ENCODE results near the gene SYCP2L.

SYCP2L gene

DNA sequence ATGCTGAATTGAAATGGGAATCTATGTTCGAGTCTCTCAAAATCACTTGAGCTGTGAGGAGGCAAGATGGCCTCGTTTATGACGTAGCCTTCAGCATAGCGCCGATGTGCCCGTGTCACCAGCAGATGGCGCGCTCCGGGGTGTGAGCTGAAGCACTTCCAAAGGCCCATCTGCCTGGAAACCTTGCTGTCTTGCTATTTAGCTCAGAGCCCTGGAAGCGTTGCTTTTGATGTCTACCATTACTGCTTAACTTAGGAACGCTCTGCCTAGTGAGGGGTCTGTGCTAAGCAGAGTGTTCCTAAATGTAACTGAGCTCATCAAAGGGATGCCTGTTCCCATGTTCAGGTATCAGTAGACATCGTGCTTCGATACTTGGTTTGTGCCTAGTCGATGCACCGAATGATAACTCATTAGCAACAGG is 67.7 kb downstream of the SYCP2L start:
- H3K36me3 ChIP-seq (ENCODE audit: control insufficient read depth in 2 of 2, insufficient read depth in 2 of 2, low read length in 2 of 2): no peaks in the 10 kb centered on the region
- H3K27me3 ChIP-seq (ENCODE audit: control insufficient read depth in 1 of 2, insufficient read depth in 2 of 2, low read length in 2 of 2): no peaks in the 10 kb centered on the region
- no peak overlapping the region for H3K27ac ChIP-seq (ENCODE audit: low read length)
- H3K4me1 ChIP-seq (ENCODE audit: control insufficient read depth, insufficient read depth, low read length): peaks cover 2% of the 10 kb centered on the region
- H3K9me3 ChIP-seq (ENCODE audit: control insufficient read depth in 2 of 2, low read length in 2 of 2): no peaks in the 10 kb centered on the region
- H3K9ac ChIP-seq (ENCODE audit: low read length in 2 of 2): no peak overlapping the region
- no peak overlapping the region for H3K4me3 ChIP-seq (ENCODE audit: low read length in 2 of 2)

DNA sequence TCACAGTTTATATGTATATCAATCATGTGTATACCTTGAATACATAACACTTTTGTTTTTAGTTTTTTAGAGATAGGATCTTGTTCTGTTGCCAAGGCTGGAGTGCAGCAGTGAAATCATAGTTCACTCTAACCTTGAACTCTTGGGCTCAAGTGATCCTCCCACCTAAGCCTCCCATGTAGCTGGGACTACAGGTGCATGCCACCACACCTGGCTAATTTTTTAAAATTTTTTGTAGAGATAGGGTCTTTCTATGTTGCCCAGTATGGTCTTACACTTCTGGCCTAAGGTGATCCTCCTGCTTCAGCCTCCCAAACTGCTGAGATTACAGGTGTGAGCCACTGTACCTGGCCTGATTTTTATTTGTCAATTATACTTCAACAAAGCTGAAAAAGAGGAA is 69.9 kb downstream of the SYCP2L start:
- no peak overlapping the region for H3K27ac ChIP-seq (ENCODE audit: low read length)
- no peak overlapping the region for H3K4me3 ChIP-seq (ENCODE audit: low read length in 2 of 2)
- no peak overlapping the region for H3K9ac ChIP-seq (ENCODE audit: low read length in 2 of 2)
- peaks cover 2% of the 10 kb centered on the region for H3K4me1 ChIP-seq (ENCODE audit: control insufficient read depth, insufficient read depth, low read length)
- H3K27me3 ChIP-seq (ENCODE audit: control insufficient read depth in 1 of 2, insufficient read depth in 2 of 2, low read length in 2 of 2): no peaks in the 10 kb centered on the region
- no peaks in the 10 kb centered on the region for H3K9me3 ChIP-seq (ENCODE audit: control insufficient read depth in 2 of 2, low read length in 2 of 2)
- H3K36me3 ChIP-seq (ENCODE audit: control insufficient read depth in 2 of 2, insufficient read depth in 2 of 2, low read length in 2 of 2): no peaks in the 10 kb centered on the region

DNA sequence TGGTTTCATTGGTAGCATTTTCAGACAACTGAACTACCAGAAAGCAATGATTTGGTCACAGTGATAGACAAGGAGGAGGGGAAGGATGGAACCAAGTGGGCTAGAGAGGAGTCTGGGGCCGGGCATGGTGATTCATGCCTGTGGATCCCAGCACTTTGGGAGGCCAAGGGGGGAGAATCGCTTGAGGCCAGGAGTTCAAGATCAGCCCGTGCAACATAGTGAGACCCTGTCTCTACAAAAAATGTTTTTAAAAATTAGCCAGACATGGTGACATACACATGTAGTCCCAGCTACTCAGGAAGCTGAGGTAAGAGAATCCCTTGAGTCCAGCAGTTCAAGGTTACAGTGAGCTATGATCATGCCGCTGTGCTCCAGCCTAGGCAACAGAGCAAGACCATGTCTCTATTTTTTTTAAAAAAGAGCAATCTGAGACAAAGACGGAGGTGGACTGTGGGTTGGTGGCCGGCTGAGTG is 70.6 kb downstream of the SYCP2L start:
- H3K4me1 ChIP-seq (ENCODE audit: control insufficient read depth, insufficient read depth, low read length): no peaks in the 10 kb centered on the region

DNA sequence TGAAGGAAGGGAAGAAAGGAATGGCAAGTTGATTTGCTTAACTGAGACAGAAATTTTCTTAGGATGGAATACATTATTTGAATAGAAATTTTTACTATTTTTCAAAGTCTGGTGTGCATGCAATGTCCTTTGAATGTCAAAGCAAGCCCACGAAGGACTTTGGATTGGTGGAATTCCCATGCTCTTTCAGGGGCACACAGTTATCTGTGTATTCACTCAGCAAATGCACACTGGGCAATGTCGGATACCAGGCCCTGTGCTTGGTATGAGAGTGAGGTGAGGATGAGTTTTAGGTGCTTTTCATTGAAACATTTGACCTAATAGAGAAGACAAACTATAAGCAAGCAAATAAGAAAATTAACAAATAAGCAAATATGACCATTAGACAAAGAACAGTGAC is 73.3 kb downstream of the SYCP2L start:
- H3K4me1 ChIP-seq (ENCODE audit: control insufficient read depth, insufficient read depth, low read length): no peaks in the 10 kb centered on the region
- H3K4me3 ChIP-seq (ENCODE audit: low read length in 2 of 2): no peak overlapping the region
- H3K9ac ChIP-seq (ENCODE audit: low read length in 2 of 2): no peak overlapping the region
- H3K9me3 ChIP-seq (ENCODE audit: control insufficient read depth in 2 of 2, low read length in 2 of 2): no peaks in the 10 kb centered on the region
- no peak overlapping the region for H3K27ac ChIP-seq (ENCODE audit: low read length)
- no peaks in the 10 kb centered on the region for H3K36me3 ChIP-seq (ENCODE audit: control insufficient read depth in 2 of 2, insufficient read depth in 2 of 2, low read length in 2 of 2)
- H3K27me3 ChIP-seq (ENCODE audit: control insufficient read depth in 1 of 2, insufficient read depth in 2 of 2, low read length in 2 of 2): no peaks in the 10 kb centered on the region

More for the DNA sequence above, 70.6 kb downstream of the SYCP2L start:
- Histone ChIP-seq H3K4me3 (ENCODE audit: low read length in 2 of 2) (no peak overlapping the region), H3K27ac (ENCODE audit: low read length) (no peak overlapping the region), H3K9ac (ENCODE audit: low read length in 2 of 2) (no peak overlapping the region), H3K27me3 (ENCODE audit: control insufficient read depth in 1 of 2, insufficient read depth in 2 of 2, low read length in 2 of 2) (no peaks in the 10 kb centered on the region), H3K9me3 (ENCODE audit: control insufficient read depth in 2 of 2, low read length in 2 of 2) (no peaks in the 10 kb centered on the region), H3K36me3 (ENCODE audit: control insufficient read depth in 2 of 2, insufficient read depth in 2 of 2, low read length in 2 of 2) (no peaks in the 10 kb centered on the region)

DNA sequence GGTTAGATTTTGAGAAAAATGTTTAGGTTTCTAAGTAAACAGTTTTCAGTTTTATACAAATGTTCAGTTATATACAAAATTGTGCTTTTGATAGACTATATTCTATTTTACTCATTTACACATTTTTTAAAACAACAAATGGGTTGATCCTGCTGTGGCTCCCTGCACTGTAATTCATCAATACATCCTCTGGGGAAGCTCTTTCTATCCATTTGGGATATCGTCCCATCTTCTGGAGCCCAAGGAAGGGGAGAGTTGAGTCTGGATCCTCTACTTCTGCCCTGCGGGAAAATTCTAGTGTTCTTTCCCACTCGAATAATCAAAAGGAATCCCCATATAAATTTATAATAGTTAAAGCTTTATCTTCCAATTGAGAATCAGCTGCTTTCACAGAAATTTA is 75.0 kb downstream of the SYCP2L start:
- Histone ChIP-seq H3K36me3 (ENCODE audit: control insufficient read depth in 2 of 2, insufficient read depth in 2 of 2, low read length in 2 of 2) (no peaks in the 10 kb centered on the region), H3K9ac (ENCODE audit: low read length in 2 of 2) (no peak overlapping the region), H3K4me1 (ENCODE audit: control insufficient read depth, insufficient read depth, low read length) (no peaks in the 10 kb centered on the region), H3K27me3 (ENCODE audit: control insufficient read depth in 1 of 2, insufficient read depth in 2 of 2, low read length in 2 of 2) (no peaks in the 10 kb centered on the region), H3K4me3 (ENCODE audit: low read length in 2 of 2) (no peak overlapping the region), H3K27ac (ENCODE audit: low read length) (no peak overlapping the region), H3K9me3 (ENCODE audit: control insufficient read depth in 2 of 2, low read length in 2 of 2) (no peaks in the 10 kb centered on the region)

DNA sequence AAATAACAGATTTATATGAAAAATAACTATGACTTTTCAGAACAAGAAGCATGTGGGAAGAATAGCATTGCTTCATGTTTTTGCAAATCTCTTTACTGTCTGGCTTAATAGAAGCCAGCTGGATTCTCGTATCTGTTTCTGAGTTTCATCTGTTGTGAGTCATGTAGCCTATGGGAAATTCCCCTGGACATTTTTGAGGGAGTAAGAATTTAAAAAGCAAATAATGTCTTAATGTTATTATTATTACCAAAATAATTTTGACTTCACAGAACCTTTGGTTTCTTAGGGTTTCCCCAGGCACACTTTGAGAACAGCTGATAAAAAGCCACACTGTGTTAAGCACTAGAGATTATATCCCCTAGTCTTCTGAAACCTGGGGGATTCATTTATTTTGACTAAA is 75.8 kb downstream of the SYCP2L start:
- Histone ChIP-seq H3K9ac (ENCODE audit: low read length in 2 of 2) (no peak overlapping the region), H3K27me3 (ENCODE audit: control insufficient read depth in 1 of 2, insufficient read depth in 2 of 2, low read length in 2 of 2) (no peaks in the 10 kb centered on the region), H3K4me1 (ENCODE audit: control insufficient read depth, insufficient read depth, low read length) (no peaks in the 10 kb centered on the region), H3K4me3 (ENCODE audit: low read length in 2 of 2) (no peak overlapping the region), H3K27ac (ENCODE audit: low read length) (no peak overlapping the region), H3K9me3 (ENCODE audit: control insufficient read depth in 2 of 2, low read length in 2 of 2) (no peaks in the 10 kb centered on the region), H3K36me3 (ENCODE audit: control insufficient read depth in 2 of 2, insufficient read depth in 2 of 2, low read length in 2 of 2) (no peaks in the 10 kb centered on the region)

DNA sequence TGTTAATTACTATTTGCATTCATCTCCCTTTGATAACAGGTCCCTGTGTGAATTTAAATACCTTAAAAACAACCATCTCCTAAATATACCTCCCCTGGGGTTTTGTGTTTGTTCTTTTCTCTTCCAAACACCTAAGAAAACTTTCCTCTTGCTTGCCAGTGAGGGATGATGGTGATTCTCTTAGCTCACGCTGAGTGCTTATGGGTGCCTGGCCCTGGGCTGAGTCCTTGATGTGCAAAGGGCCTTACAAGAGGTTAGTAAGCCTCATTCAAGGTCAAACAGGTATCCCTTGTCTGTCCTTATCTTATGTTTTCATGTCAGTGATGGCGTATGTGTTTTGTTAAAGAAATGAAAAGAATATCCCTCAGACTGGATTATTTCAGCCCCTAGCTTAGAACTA is 76.3 kb downstream of the SYCP2L start:
- Histone ChIP-seq H3K27me3 (ENCODE audit: control insufficient read depth in 1 of 2, insufficient read depth in 2 of 2, low read length in 2 of 2) (no peaks in the 10 kb centered on the region), H3K4me1 (ENCODE audit: control insufficient read depth, insufficient read depth, low read length) (no peaks in the 10 kb centered on the region), H3K27ac (ENCODE audit: low read length) (no peak overlapping the region)

DNA sequence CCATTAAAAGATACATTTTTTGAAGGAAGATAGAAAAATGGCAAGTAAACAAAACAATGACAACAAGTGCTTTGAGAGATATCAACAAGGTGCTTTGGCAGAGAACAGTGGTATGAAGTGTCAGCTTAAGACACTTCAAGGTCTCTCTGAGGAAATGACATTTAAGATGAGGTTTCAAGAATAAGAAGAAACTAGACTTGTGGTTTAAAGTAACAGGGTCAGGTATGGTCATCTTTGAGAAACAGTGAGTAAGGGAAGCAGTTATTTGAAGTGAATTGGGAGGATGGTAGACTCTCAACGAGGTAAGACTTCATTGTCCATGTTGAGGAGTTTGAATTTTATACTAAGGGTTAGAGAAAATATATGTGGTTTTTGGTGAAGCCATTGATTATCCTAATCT is 77.8 kb downstream of the SYCP2L start:
- no peak overlapping the region for H3K27ac ChIP-seq (ENCODE audit: low read length)
- H3K36me3 ChIP-seq (ENCODE audit: control insufficient read depth in 2 of 2, insufficient read depth in 2 of 2, low read length in 2 of 2): no peaks in the 10 kb centered on the region
- H3K27me3 ChIP-seq (ENCODE audit: control insufficient read depth in 1 of 2, insufficient read depth in 2 of 2, low read length in 2 of 2): no peaks in the 10 kb centered on the region
- no peak overlapping the region for H3K4me3 ChIP-seq (ENCODE audit: low read length in 2 of 2)
- H3K9me3 ChIP-seq (ENCODE audit: control insufficient read depth in 2 of 2, low read length in 2 of 2): peaks cover 0 to 3% of the 10 kb centered on the region in 2 donors
- H3K9ac ChIP-seq (ENCODE audit: low read length in 2 of 2): no peak overlapping the region
- H3K4me1 ChIP-seq (ENCODE audit: control insufficient read depth, insufficient read depth, low read length): no peaks in the 10 kb centered on the region

More for the DNA sequence above, 76.3 kb downstream of the SYCP2L start:
- Histone ChIP-seq H3K36me3 (ENCODE audit: control insufficient read depth in 2 of 2, insufficient read depth in 2 of 2, low read length in 2 of 2) (no peaks in the 10 kb centered on the region), H3K9me3 (ENCODE audit: control insufficient read depth in 2 of 2, low read length in 2 of 2) (peaks cover 0 to 3% of the 10 kb centered on the region in 2 donors), H3K4me3 (ENCODE audit: low read length in 2 of 2) (no peak overlapping the region), H3K9ac (ENCODE audit: low read length in 2 of 2) (no peak overlapping the region)

DNA sequence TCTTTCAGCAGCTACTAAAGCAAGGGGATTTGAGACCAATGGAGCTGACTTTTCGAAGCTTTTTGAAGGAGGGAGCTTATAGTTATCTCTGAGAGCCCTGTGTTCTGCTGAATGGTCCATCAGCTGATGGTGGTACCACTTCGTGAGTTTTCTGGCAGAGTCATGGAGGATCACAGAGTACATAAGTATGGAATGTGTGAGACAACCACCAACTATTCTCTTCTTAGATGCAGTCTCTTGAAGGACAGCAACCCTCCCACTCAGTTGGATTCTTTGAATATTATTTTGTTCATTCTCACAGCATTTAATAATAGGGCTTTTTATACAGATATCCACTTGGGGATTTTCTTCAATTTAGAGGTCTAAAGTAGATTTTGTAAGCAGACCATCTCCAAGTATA is 81.9 kb downstream of the SYCP2L start:
- Histone ChIP-seq H3K4me1 (ENCODE audit: control insufficient read depth, insufficient read depth, low read length) (no peaks in the 10 kb centered on the region), H3K27me3 (ENCODE audit: control insufficient read depth in 1 of 2, insufficient read depth in 2 of 2, low read length in 2 of 2) (no peaks in the 10 kb centered on the region), H3K9ac (ENCODE audit: low read length in 2 of 2) (no peak overlapping the region), H3K9me3 (ENCODE audit: control insufficient read depth in 2 of 2, low read length in 2 of 2) (peaks cover 0 to 3% of the 10 kb centered on the region in 2 donors), H3K27ac (ENCODE audit: low read length) (no peak overlapping the region), H3K4me3 (ENCODE audit: low read length in 2 of 2) (no peak overlapping the region), H3K36me3 (ENCODE audit: control insufficient read depth in 2 of 2, insufficient read depth in 2 of 2, low read length in 2 of 2) (no peaks in the 10 kb centered on the region)

DNA sequence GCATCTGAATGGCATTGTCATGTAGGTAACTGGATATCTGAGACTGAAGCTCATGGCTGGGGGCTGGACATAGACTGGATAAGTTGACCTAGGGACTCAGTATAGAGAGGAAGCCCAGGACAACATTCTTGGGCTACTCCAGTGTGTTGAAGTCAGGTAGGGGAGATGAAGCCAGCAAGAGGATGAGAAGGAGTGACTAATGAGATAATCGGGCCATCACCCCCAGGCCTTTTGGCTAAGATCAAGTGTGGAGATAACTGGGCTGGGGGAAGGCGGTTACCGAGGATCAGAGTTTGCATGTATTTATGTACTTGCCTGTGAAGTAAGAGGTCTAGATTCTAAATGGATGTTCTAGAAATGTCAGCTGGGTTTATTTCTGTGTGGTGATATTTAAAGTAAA is 83.9 kb downstream of the SYCP2L start:
- no peaks in the 10 kb centered on the region for H3K4me1 ChIP-seq (ENCODE audit: control insufficient read depth, insufficient read depth, low read length)
- H3K36me3 ChIP-seq (ENCODE audit: control insufficient read depth in 2 of 2, insufficient read depth in 2 of 2, low read length in 2 of 2): no peaks in the 10 kb centered on the region
- no peak overlapping the region for H3K27ac ChIP-seq (ENCODE audit: low read length)
- H3K4me3 ChIP-seq (ENCODE audit: low read length in 2 of 2): no peak overlapping the region
- peaks cover 0 to 3% of the 10 kb centered on the region in 2 donors for H3K9me3 ChIP-seq (ENCODE audit: control insufficient read depth in 2 of 2, low read length in 2 of 2)
- H3K27me3 ChIP-seq (ENCODE audit: control insufficient read depth in 1 of 2, insufficient read depth in 2 of 2, low read length in 2 of 2): no peaks in the 10 kb centered on the region
- no peak overlapping the region for H3K9ac ChIP-seq (ENCODE audit: low read length in 2 of 2)

DNA sequence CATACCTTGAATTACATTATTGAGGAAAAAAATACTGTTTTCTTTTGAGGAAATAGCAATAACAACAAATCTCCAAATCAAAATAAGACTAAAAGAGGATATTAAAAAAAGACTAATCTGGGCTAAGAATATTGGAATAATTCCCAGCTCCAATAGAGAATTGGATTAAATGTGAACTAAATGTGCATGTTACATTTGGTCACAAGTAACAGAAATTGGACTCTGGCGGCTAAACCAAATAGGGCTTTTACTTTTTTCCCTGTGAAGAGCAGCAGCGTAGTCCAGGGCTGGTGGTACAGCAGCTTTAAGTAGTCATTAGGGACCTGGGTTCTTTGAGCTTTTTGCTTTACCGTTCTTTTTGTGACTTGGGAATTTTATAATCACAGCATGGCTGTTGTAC is 85.3 kb downstream of the SYCP2L start:
- peaks cover 0 to 3% of the 10 kb centered on the region in 2 donors for H3K9me3 ChIP-seq (ENCODE audit: control insufficient read depth in 2 of 2, low read length in 2 of 2)
- no peaks in the 10 kb centered on the region for H3K4me1 ChIP-seq (ENCODE audit: control insufficient read depth, insufficient read depth, low read length)
- no peak overlapping the region for H3K9ac ChIP-seq (ENCODE audit: low read length in 2 of 2)
- H3K36me3 ChIP-seq (ENCODE audit: control insufficient read depth in 2 of 2, insufficient read depth in 2 of 2, low read length in 2 of 2): no peaks in the 10 kb centered on the region
- H3K4me3 ChIP-seq (ENCODE audit: low read length in 2 of 2): no peak overlapping the region
- no peaks in the 10 kb centered on the region for H3K27me3 ChIP-seq (ENCODE audit: control insufficient read depth in 1 of 2, insufficient read depth in 2 of 2, low read length in 2 of 2)
- H3K27ac ChIP-seq (ENCODE audit: low read length): no peak overlapping the region

Data from stomach smooth muscle (tissue), 2 donors.